Mesendoderm (in vitro differentiated cells): Measurements from ENCODE around the gene CEP112.

Experiments used
- DNase-seq: peaks from one replicate; pipeline ENCODE4 v3.0.0; 2013
- H2AK5ac ChIP-seq: 2 replicates; pipeline ENCODE4 v1.6.1; 2013; ENCODE audit warnings: low read length, inconsistent platforms
- H2BK120ac ChIP-seq: 2 replicates; pipeline ENCODE4 v1.6.1; 2013; ENCODE audit warnings: low read depth, mild to moderate bottlenecking, low read length, moderate library complexity, mixed read lengths
- H2BK15ac ChIP-seq: replicated peaks from 2 replicates; pipeline ENCODE4 v1.6.1; 2013; ENCODE audit warnings: low read depth, mild to moderate bottlenecking, moderate library complexity
- H2BK5ac ChIP-seq: 2 replicates; pipeline ENCODE4 v1.6.1; 2013; ENCODE audit warnings: low read length, inconsistent platforms
- H3K18ac ChIP-seq: 2 replicates; pipeline ENCODE4 v1.6.1; 2013; ENCODE audit warnings: mild to moderate bottlenecking, low read length, mixed read lengths
- H3K23ac ChIP-seq: one replicate; pipeline ENCODE4 v1.6.1; 2013; ENCODE audit warnings: low read length
- H3K27ac ChIP-seq: 2 replicates; pipeline ENCODE4 v1.5.1; 2013; ENCODE audit warnings: low read depth, mild to moderate bottlenecking, inconsistent platforms, low read length, moderate library complexity
- H3K27me3 ChIP-seq: 2 replicates; pipeline ENCODE4 v1.6.1; 2013; ENCODE audit warnings: low read length, control low read depth, mild to moderate bottlenecking, inconsistent platforms; ENCODE audit not compliant: insufficient read depth, poor library complexity
- H3K36me3 ChIP-seq: 2 replicates; pipeline ENCODE4 v1.6.1; 2013; ENCODE audit warnings: low read length, inconsistent platforms; ENCODE audit not compliant: control insufficient read depth, insufficient read depth
- H3K4ac ChIP-seq: one replicate; pipeline ENCODE4 v1.6.1; 2013; ENCODE audit warnings: low read depth, mild to moderate bottlenecking, low read length, moderate library complexity
- H3K4me1 ChIP-seq: 2 replicates; pipeline ENCODE4 v1.6.1; 2013; ENCODE audit warnings: low read depth, low read length, inconsistent platforms; ENCODE audit not compliant: control insufficient read depth
- H3K4me2 ChIP-seq: 2 replicates; pipeline ENCODE4 v1.6.1; 2013; ENCODE audit warnings: low read length
- H3K4me3 ChIP-seq: 2 replicates; pipeline ENCODE4 v1.5.1; 2013; ENCODE audit warnings: mild to moderate bottlenecking, low read length
- H3K56ac ChIP-seq: one replicate; pipeline ENCODE4 v1.6.1; 2013; ENCODE audit warnings: low read length
- H3K79me1 ChIP-seq: 2 replicates; pipeline ENCODE4 v1.6.1; 2013; ENCODE audit warnings: low read length, inconsistent platforms
- H3K79me2 ChIP-seq: 2 replicates; pipeline ENCODE4 v1.6.1; 2013; ENCODE audit warnings: mild to moderate bottlenecking, low read length; ENCODE audit not compliant: control insufficient read depth, insufficient read depth
- H3K9ac ChIP-seq: 2 replicates; pipeline ENCODE4 v1.6.1; 2013; ENCODE audit warnings: low read length, inconsistent platforms
- H4K5ac ChIP-seq: one replicate; pipeline ENCODE4 v1.6.1; 2013; ENCODE audit warnings: low read length
- H4K8ac ChIP-seq: one replicate; pipeline ENCODE4 v1.6.1; 2013; ENCODE audit warnings: low read depth, mild to moderate bottlenecking, control low read depth, low read length, moderate library complexity
- WGBS: extraction: QIAGEN DNeasy Blood & Tissue Kit; methylation state at CpG from one replicate; pipeline ENCODE4 v1.1.7; 2013; ENCODE audit warnings: low lambda C conversion rate, missing lambda C conversion rate; ENCODE audit not compliant: insufficient coverage; ENCODE audit errors: extremely low coverage; 5-methylcytosine and 5-hydroxymethylcytosine counted together

The CEP112 gene

GRCh38 chr17:65917560-65917959 is 274.4 kb downstream of the CEP112 start:
- Histone ChIP-seq H2BK5ac (no peak overlapping the region), H3K27me3 (no peaks in the 10 kb centered on the region), H3K23ac (no peak overlapping the region), H3K4ac (no peak overlapping the region), H2AK5ac (no peak overlapping the region), H2BK15ac (no peak overlapping the region), H3K4me1 (no peaks in the 10 kb centered on the region), H3K9ac (no peak overlapping the region), H3K79me2 (no peaks in the 10 kb centered on the region), H2BK120ac (no peak overlapping the region), H4K8ac (no peak overlapping the region), H3K4me2 (no peak overlapping the region), H3K4me3 (no peak overlapping the region), H3K79me1 (no peaks in the 10 kb centered on the region), H3K18ac (no peak overlapping the region), H4K5ac (no peak overlapping the region), H3K27ac (no peak overlapping the region), H3K36me3 (no peaks in the 10 kb centered on the region), H3K56ac (no peak overlapping the region)
- DNase-seq = no peak
- WGBS = no CpG with 5 or more reads among the region's 6 CpGs

DNA sequence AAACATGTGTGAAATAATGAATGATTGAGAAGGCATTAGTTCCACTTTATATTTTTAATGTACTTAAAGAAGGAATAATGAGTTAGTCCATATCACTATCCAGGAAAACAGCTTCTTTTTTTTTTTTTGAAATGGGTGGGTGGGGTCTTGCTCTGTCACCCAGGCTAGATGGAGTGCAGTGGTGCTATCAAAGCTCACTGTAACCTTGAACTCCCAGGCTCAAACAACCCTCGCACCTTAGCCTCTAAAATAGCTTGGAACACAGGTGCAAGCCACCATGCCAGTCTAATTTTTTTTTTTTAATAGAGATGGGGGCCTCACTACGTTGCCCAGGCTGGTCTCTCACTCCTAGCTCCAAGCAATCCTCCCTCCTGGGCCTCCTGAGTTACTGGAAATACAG is 275.5 kb downstream of the CEP112 start:
- no CpG with 5 or more reads among the region's 2 CpGs for WGBS
- Histone ChIP-seq H3K4me1 (no peaks in the 10 kb centered on the region), H4K8ac (no peak overlapping the region), H2BK15ac (no peak overlapping the region), H3K4me2 (no peak overlapping the region), H3K4ac (no peak overlapping the region), H3K36me3 (no peaks in the 10 kb centered on the region), H2BK120ac (no peak overlapping the region), H3K56ac (no peak overlapping the region), H3K27ac (no peak overlapping the region), H2BK5ac (no peak overlapping the region), H3K79me2 (no peaks in the 10 kb centered on the region), H3K23ac (no peak overlapping the region), H3K79me1 (no peaks in the 10 kb centered on the region), H3K4me3 (no peak overlapping the region), H3K18ac (no peak overlapping the region), H3K9ac (no peak overlapping the region), H2AK5ac (no peak overlapping the region), H3K27me3 (no peaks in the 10 kb centered on the region), H4K5ac (no peak overlapping the region)
- no peak for DNase-seq

- no peak overlapping the region for H3K23ac ChIP-seq
- no peak overlapping the region for H3K56ac ChIP-seq
- H3K27ac ChIP-seq = no peak overlapping the region
- no peaks in the 10 kb centered on the region for H3K79me2 ChIP-seq
- no peaks in the 10 kb centered on the region for H3K36me3 ChIP-seq
- no peak overlapping the region for H2BK120ac ChIP-seq
- H3K4ac ChIP-seq = no peak overlapping the region
- no peak overlapping the region for H3K18ac ChIP-seq
- WGBS = no CpG with 5 or more reads among the region's 5 CpGs
- no peak overlapping the region for H3K4me2 ChIP-seq
- no peak overlapping the region for H4K5ac ChIP-seq
- no peak overlapping the region for H2BK15ac ChIP-seq
- H2AK5ac ChIP-seq = no peak overlapping the region
- no peak overlapping the region for H4K8ac ChIP-seq
- no peak overlapping the region for H3K4me3 ChIP-seq
- no peak overlapping the region for H3K9ac ChIP-seq
- H2BK5ac ChIP-seq = no peak overlapping the region
- DNase-seq = no peak
- no peaks in the 10 kb centered on the region for H3K4me1 ChIP-seq
- no peaks in the 10 kb centered on the region for H3K79me1 ChIP-seq
- H3K27me3 ChIP-seq = no peaks in the 10 kb centered on the region
Measured at GRCh38 chr17:65914784-65915342, 277.1 kb downstream of the CEP112 start.

DNA sequence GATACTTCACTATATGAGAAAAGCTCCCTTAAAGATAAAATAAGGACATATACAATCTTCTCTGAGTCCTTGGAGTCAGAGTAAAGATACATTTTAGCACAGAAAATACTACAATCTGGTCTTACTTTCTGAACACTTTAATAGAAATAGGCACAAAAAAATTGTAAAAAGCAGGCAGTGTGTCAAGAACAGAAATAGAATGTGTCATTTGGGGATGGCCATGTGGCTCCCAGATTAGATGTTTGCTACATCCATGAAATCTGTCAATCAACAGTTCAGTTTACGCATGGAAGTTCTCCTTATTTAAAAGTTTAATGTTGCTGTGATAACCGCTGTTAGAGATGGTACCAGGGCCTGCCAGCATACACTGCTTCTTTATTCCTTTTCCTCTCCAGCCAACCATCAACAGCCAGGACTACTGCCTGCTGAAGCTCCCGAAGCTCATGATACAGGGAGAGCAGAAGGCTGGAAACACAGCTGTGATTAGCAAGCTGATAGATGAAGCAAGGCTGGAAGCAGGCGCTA is 278.5 kb downstream of the CEP112 start:
- Histone ChIP-seq H4K5ac (no peak overlapping the region), H3K79me1 (no peaks in the 10 kb centered on the region), H2BK120ac (no peak overlapping the region), H2BK15ac (no peak overlapping the region), H3K9ac (no peak overlapping the region), H3K27ac (no peak overlapping the region), H3K36me3 (no peaks in the 10 kb centered on the region), H2AK5ac (no peak overlapping the region), H3K4me1 (no peaks in the 10 kb centered on the region), H3K4ac (no peak overlapping the region), H3K4me3 (no peak overlapping the region), H2BK5ac (no peak overlapping the region), H3K79me2 (no peaks in the 10 kb centered on the region), H3K56ac (no peak overlapping the region), H3K4me2 (no peak overlapping the region), H3K18ac (no peak overlapping the region), H3K27me3 (no peaks in the 10 kb centered on the region), H4K8ac (no peak overlapping the region), H3K23ac (no peak overlapping the region)
- no CpG with 5 or more reads among the region's 4 CpGs for WGBS
- peak; percentile 56 for DNase-seq

GRCh38 chr17:65910836-65911235 is 281.1 kb downstream of the CEP112 start:
- Histone ChIP-seq H3K9ac (no peak overlapping the region), H3K79me1 (no peaks in the 10 kb centered on the region), H2BK5ac (no peak overlapping the region), H2AK5ac (no peak overlapping the region), H3K36me3 (no peaks in the 10 kb centered on the region), H3K56ac (no peak overlapping the region), H4K5ac (no peak overlapping the region), H3K18ac (no peak overlapping the region), H3K4me2 (no peak overlapping the region), H2BK120ac (no peak overlapping the region), H3K4me1 (no peaks in the 10 kb centered on the region), H3K27me3 (no peaks in the 10 kb centered on the region), H2BK15ac (no peak overlapping the region), H4K8ac (no peak overlapping the region), H3K79me2 (no peaks in the 10 kb centered on the region), H3K23ac (no peak overlapping the region), H3K4ac (no peak overlapping the region), H3K27ac (no peak overlapping the region), H3K4me3 (no peak overlapping the region)
- DNase-seq = no peak
- WGBS = no CpG with 5 or more reads among the region's 1 CpG
